Lung (tissue), 12 donors: Measurements from ENCODE around the gene P2RX6. TPM values are rescaled to one million over a fixed set of nuclear protein-coding genes. Genes with fewer than 3 reads are reported as not detected.
A peak's percentile ranks its signal among the peaks of the same experiment; 100 is the strongest.

Experiments used
- ATAC-seq: fragments of 200-7000 bp; cut with Tn5 transposase; one replicate; pipeline ENCODE4 v1.9.1; 2020; ENCODE audit warnings: moderate number of reproducible peaks; ENCODE audit not compliant: insufficient read depth, low FRiP score
- DNase-seq, 3 donors: peaks; one replicate each; pipeline ENCODE4 v3.0.0-alpha.2; 2013 to 2017
- H3K27ac ChIP-seq, 2 donors: one replicate each; pipeline ENCODE4 v1.5.1; 2013; ENCODE audit warnings: mild to moderate bottlenecking in 2 of 2, moderate library complexity in 2 of 2, control low read depth in 1 of 2, inconsistent platforms in 1 of 2, low read depth in 1 of 2, low read length in 1 of 2
- H3K27me3 ChIP-seq, 3 donors: one replicate each; pipeline ENCODE4 v1.5.1; 2013; ENCODE audit warnings: low read length in 2 of 3; ENCODE audit not compliant: control insufficient read depth in 3 of 3, insufficient read depth in 3 of 3
- H3K36me3 ChIP-seq, 4 donors: one replicate each; pipeline ENCODE4 v1.5.1; 2013; ENCODE audit warnings: low read length in 4 of 4, mild to moderate bottlenecking in 1 of 4, moderate library complexity in 1 of 4; ENCODE audit not compliant: control insufficient read depth in 4 of 4, insufficient read depth in 4 of 4
- H3K4me1 ChIP-seq, 5 donors: one replicate each; pipeline ENCODE4 v1.5.1; 2013; ENCODE audit warnings: low read length in 5 of 5, mild to moderate bottlenecking in 2 of 5, moderate library complexity in 1 of 5; ENCODE audit not compliant: control insufficient read depth in 5 of 5, insufficient read depth in 5 of 5
- H3K4me3 ChIP-seq: one replicate; pipeline ENCODE4 v1.5.1; 2013; ENCODE audit warnings: mild to moderate bottlenecking, control low read depth, moderate library complexity
- H3K9ac ChIP-seq, 2 donors: one replicate each; pipeline ENCODE4 v1.5.1; 2013; ENCODE audit warnings: low read length in 2 of 2, control low read depth in 1 of 2; ENCODE audit not compliant: insufficient read depth in 1 of 2
- H3K9me3 ChIP-seq, 4 donors: one replicate each; pipeline ENCODE4 v1.5.1; 2013; ENCODE audit warnings: low read length in 3 of 4, mild to moderate bottlenecking in 1 of 4, moderate library complexity in 1 of 4; ENCODE audit not compliant: control insufficient read depth in 4 of 4, insufficient read depth in 3 of 4
- CTCF ChIP-seq: IDR thresholded peaks from 2 replicates; pipeline ENCODE4 v1.5.1; 2012; ENCODE audit warnings: mild to moderate bottlenecking; ENCODE audit errors: control extremely low read depth, extremely low read depth
- WGBS, 2 donors: extraction: QIAGEN DNeasy Blood & Tissue Kit; methylation state at CpG; one replicate each; pipeline ENCODE4 v1.1.7; 2013; 5-methylcytosine and 5-hydroxymethylcytosine counted together
- polyA plus RNA-seq, 2 donors: library from polyadenylated mRNA; stranded (reverse); fragments of 200-250 nt; gene quantifications; one replicate each; pipeline ENCODE4 v1.2.1, GENCODE V29; 2013
- total RNA-seq, 2 donors: library from RNA; depleted of rRNA in 1 of 2; stranded (reverse); fragments of >200 nt in 1 of 2; gene quantifications; one replicate each; pipeline ENCODE4 v1.2.1, GENCODE V29; 2014 to 2021
- donor health status: control.
- donor health status: control.
- donor health status: Bipolar disorder and iron deficiency.
- donor health status: healthy.
- donor health status: DM: yes; HTN: yes; CAD: no.

The P2RX6 gene
- total and polyA plus RNA-seq, 4 donors: 0.21 to 2.2 (median 0.93) TPM

DNA sequence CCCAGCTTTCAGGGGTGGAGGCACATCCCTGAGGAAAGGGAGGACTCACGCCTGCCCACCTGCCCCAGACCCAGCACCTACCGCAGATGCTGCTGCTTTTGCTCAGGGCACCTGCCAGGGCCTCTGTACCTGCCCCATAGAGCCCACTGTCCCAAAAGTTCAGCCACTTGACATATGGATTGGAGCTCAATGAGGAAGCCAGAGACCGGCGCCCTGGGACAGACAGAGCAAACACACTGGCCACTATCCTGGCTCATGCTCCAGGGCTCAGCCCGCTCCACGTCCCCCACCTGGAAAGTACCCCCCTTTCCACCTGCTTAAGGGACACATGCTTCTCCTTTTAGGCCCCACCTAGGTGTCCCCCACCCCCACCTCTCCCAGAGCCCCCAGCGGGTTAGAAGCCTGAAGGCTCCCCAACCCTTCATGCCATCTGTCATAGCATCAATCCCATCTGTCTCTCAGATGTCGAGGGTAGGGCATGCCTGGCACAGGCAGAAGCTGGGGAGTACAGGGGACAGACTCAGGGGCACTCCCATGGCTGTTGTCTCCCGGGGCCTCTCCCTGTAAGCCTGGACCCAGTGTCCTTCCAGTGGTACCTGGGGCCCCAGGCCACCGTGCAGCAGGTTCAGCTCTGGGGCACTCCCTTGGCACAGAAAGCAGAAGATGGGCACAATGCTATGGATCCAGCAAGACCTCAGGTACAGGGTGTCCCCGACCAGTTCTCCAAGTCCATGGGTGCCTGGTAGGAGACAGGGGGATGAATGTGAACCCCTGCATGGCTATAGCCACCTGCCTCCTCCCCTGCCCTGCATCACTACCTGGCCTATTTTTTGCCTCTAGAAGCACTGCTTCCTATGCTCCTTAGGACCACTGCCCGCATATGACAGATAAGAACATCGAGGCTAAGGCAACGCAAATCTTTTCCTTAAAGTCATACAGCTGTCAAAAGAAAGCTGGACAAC is 2.2 kb upstream of the P2RX6 start:
- WGBS, 2 donors: 83 to 88% methylated on average over 14 of the region's 14 CpGs
- no peaks in the 10 kb centered on the region for H3K27me3 ChIP-seq
- H3K27ac ChIP-seq: no peak overlapping the region
- no peak for TF ChIP-seq CTCF
- peaks cover 2 to 36% (median 10%) of the 10 kb centered on the region in 5 donors for H3K4me1 ChIP-seq
- no peaks in the 10 kb centered on the region for H3K9me3 ChIP-seq
- no peak overlapping the region for H3K9ac ChIP-seq
- ATAC-seq: no peak
- H3K36me3 ChIP-seq: peaks cover 0 to under 1% (median 0%) of the 10 kb centered on the region in 4 donors
- no peak overlapping the region for H3K4me3 ChIP-seq
- no peak for DNase-seq

DNA sequence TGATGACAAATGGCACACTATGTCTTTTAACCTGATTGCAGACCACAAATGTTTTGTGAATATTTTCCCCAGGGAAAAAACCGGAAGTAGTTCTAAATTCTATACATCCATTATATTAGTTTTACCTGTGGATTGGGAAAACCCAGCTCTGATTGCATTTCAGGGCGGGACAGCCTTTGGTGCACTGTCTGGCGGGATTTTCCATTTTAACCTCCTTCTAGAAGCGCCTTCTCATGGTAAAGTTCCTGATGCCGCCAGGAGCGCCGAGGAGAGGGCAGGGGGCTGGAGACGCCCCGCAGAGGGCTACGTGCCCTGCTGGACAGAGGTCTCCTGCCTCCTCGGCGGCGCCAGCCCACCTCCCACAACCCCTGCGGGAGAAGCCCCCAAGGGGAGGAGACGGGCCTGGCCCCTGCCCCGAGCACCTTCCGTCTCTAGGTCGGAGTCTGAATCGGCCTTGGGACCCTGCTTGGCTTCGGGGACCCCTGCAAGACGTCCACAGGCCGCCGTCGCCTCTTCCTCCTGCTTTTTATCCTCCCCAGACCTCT is 1.2 kb upstream of the P2RX6 start:
- H3K9ac ChIP-seq: peak overlapping the region; percentile 6 to 13
- ATAC-seq (no peak), DNase-seq (no peak)
- TF ChIP-seq CTCF: no peak
- H3K27me3 ChIP-seq: no peaks in the 10 kb centered on the region
- H3K27ac ChIP-seq: peak overlapping the region in 1 of 2 donors; percentile 81
- no peaks in the 10 kb centered on the region for H3K9me3 ChIP-seq
- peaks cover 2 to 36% (median 10%) of the 10 kb centered on the region in 5 donors for H3K4me1 ChIP-seq
- H3K36me3 ChIP-seq: no peaks in the 10 kb centered on the region
- 14 to 15% methylated on average over 24 of the region's 24 CpGs for WGBS, 2 donors
- peak overlapping the region; percentile 37 for H3K4me3 ChIP-seq

DNA sequence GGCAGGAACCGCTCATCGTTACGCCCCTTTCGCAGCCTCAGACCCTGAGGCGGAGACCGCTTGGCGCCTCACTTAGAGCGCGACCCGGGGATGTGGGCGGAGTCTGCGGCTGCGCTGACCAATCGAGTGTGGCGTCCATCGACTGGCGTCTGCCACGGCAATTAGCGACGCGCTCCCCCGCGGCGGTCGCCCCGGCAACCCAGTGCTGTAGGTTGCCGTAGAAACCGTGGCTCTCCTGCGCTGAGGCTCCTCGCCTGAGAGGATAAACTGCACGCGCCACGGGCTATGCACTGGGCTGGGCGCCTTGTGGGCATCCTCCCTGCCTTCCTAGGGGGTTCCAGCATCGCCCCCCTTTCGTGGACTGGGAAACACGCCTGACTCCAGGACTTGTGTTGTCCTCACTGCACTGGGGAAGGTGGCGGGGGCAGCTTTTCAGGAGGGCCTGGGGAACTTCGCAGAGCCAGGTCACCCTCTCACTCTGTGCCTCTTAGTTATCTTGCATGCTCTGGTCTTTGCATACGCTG is 701 bp upstream of the P2RX6 start:
- peak; percentile 76 for ATAC-seq
- Histone ChIP-seq H3K36me3 (no peaks in the 10 kb centered on the region), H3K4me3 (peak overlapping the region; percentile 37), H3K27me3 (no peaks in the 10 kb centered on the region), H3K4me1 (peaks cover 2 to 36% (median 10%) of the 10 kb centered on the region in 5 donors), H3K27ac (peak overlapping the region in 1 of 2 donors; percentile 81), H3K9ac (peak overlapping the region in 1 of 2 donors; percentile 6), H3K9me3 (no peaks in the 10 kb centered on the region)
- TF ChIP-seq CTCF: no peak
- 1 to 2% methylated on average over 40 of the region's 40 CpGs for WGBS, 2 donors
- peak; percentile 96 to 98 (median 97) for DNase-seq
